Measurements from ENCODE around the gene NXPH2. TPM values are rescaled to one million over a fixed set of nuclear protein-coding genes. Genes with fewer than 3 reads are reported as not detected.

Gene NXPH2
- total RNA-seq, 1 experiment from 2014 or later = 3.2 TPM

DNA sequence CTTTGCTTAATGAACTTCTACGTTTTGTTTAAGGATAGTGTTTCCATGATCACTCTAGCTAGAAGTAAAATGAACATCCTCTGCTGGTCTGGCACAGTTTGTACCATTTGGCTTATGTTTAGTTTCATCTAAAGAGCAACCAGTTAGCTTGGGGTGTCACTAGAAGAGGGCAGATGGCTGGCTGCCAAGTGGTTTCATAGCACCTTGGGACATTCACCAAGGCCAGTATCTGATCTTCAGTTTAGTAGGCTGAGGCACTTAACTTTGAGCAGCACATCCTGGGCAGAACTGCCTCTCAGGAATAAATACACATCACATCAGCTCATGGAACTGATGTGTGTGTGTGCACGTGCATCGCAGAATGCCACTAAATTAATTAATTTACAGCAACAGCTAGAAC lies 68.4 kb downstream of the NXPH2 start:
- DNase-seq (ENCODE audit: low spot score) = no peak

DNA sequence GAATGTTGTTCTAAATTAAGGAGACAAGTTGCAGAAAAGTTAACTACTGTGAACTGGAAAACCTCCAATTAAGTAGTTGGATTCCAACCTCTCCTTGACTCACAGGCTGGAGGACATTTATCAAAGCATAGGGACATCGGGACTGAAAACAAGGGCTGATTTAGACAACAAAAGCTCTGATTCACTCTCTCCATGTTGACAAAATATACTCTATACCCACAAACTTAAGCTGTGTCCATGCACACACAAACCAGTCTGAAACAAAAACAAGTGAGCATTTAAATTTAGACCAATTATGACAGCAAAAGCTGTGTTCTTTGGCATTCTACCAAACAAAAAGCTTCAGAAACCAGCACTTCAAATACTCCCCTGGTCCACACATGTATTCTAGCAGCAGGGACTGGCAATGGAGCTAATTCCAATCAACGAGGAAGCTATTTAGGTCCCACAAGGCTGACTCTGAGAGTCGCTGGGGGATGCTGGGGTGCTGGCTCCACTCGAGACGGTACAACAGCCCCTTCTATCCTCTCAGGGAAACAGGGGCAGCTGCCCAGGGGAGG lies 71.4 kb downstream of the NXPH2 start:
- DNase-seq (ENCODE audit: low spot score) = peak; percentile 45

DNA sequence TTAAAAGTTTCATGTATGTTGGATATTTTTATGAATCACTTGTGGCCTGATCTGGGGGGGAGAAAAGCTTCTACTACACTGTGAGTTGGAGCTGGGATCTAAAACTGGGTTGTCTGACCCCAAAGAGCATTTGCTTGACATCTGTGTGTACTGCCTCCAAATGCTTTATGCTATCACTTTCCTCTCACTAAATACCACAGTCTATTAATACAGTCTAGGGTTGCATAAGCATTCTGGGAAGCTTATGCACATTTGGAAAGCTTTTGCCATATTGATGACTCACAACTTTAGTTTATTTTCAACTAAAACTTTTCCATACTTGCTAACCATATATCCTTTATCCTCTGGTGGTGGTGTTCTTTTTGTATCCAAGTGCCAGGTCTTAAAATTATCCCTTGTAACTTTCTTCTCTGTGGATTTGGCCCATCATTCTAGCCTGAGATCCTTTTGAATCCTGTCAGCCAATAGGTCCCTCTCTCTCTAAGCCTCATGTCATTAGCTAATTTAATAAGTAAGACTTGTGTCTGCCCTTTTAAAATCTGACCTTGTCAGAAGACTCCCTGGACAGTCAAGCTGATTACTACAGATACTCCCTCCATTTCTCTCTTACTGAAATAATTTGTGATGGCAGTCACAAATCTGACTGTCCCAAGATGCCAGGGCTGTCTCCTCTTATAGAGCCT lies 72.7 kb downstream of the NXPH2 start:
- peak; percentile 69 for DNase-seq (ENCODE audit: low spot score)

- DNase-seq (ENCODE audit: low spot score) = no peak
Observed at GRCh38 chr2:138703242-138703641, 76.9 kb downstream of the NXPH2 start.

DNA sequence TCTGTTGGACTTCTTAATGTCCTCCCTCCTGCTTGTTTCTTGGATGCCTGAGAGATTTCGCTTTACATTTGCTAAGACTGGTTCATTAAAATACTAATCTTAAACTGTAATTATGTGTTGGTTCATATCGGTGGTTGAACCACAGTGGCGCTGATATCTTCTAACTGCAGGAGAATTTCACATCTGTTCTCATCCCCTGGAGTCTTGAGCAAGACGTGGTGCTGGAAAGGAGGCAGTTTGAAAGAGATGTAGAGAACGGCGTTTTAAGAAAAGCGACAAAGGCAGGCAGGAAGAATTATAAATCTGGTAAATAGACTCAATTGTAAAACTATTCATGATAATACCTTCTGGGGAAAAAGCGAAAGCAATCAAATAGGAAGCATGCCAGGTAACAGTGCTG lies 79.5 kb downstream of the NXPH2 start:
- no peak for DNase-seq (ENCODE audit: low spot score)

DNA sequence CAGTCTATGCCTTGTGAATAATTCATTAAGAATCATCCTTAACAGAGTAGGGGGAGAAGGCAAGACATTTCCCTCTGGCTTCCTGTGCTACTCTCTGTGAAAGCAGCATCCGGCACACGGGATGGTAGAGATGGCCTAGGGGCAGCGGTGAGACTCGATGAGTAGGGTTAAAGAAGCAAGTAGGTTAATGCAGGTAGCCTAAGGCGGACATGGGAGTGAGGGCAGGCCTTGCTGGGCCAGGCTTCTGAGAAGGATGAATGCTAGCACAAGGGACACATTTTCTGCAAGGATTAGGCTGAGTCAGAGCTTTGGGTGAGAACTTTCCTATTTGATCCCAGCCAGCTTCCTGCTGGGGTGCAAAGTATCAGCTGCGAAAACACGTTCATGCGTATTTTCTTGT lies 80.8 kb downstream of the NXPH2 start:
- DNase-seq (ENCODE audit: low spot score) = no peak

- DNase-seq (ENCODE audit: low spot score) = no peak
Observed at GRCh38 chr2:138698428-138698827, 81.8 kb downstream of the NXPH2 start.

DNA sequence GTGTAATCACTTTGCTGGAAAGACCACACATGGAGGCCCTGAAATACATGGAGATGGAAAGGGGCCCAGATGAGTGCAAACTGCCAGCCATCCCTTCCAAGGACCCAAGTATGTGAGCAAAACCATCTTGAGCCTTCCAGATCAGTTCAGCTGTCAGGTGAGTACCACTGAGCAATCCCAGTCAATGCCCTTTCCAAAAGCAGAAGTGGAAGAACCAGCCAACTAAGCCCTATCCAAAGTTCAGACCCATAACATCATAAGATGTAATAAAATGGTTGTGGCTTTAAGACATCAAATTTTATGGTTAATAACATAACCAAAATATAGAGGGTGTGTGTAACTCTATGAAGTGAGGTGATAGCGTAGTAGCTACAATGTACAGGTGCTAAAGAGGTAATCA lies 88.5 kb downstream of the NXPH2 start:
- no peak for DNase-seq (ENCODE audit: low spot score)

DNA sequence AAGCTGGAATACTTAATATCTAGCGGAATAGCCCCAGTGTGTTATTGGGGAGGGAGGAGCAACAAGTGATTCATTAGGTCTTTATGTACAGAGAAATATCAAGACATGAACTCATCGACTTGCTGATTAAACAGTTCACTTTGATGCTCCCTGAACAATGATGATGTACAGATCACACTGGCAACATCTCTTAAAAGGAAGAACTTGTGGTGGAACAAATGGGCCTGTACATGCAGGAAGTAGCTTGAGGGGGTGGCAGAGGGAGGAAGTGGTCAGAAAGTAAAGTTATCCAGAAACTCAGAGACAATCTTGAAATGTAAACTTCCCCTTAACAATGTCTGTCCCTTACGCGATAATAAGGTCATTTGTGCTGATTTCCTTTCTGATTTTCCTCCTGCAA lies 90.5 kb downstream of the NXPH2 start:
- no peak for DNase-seq (ENCODE audit: low spot score)

GRCh38 chr2:138682163-138682562 lies 98.0 kb downstream of the NXPH2 start:
- no peak for DNase-seq (ENCODE audit: low spot score)

DNA sequence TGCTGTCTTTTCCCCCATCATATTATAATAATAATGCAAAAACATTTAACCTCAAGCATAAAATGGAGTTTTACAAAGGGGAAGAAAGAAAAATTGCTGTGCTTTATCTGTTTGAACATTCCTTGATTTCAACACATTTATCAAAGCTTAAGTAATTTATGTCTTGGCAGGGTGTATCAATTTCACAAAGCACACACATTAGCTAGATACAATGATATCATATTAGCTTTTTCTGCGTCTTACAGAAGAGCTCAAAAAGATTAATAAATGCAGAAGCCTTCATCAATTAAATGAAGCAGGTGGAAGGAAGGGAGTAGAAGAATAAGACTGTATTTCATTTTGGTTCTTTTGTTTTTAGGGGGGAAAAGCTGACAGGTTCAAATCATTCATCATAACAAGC lies 103.0 kb downstream of the NXPH2 start:
- DNase-seq (ENCODE audit: low spot score) = no peak

- no peak for DNase-seq (ENCODE audit: low spot score)
Observed at GRCh38 chr2:138676619-138677021, 103.6 kb downstream of the NXPH2 start.

- DNase-seq (ENCODE audit: low spot score) = no peak
Observed at GRCh38 chr2:138671566-138671965, 108.6 kb downstream of the NXPH2 start.

- no peak for DNase-seq (ENCODE audit: low spot score)
Observed at GRCh38 chr2:138670734-138671133, 109.5 kb downstream of the NXPH2 start.

DNA sequence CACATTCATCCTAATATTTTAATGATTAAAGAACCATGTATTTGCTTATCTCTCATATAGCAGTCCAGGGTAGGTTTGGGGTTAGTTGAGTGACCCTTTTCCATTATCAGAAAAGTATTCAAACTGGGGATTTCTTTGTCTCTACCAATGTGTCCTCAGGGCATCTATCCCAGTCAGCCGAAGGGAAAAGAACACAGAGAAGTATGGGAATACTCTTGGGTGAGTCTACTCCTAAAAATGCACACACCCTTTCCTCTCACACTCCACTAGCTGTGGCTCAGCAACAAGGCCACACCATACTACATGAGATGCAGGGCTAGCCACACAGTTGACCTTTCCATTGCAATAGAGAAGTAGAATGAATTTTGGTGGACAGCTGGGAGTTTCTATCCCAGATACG lies 114.3 kb downstream of the NXPH2 start:
- DNase-seq (ENCODE audit: low spot score) = no peak

- DNase-seq (ENCODE audit: low spot score) = no peak
Observed at GRCh38 chr2:138658187-138658894, 121.8 kb downstream of the NXPH2 start.

- DNase-seq (ENCODE audit: low spot score) = no peak
Observed at GRCh38 chr2:138654146-138654545, 126.0 kb downstream of the NXPH2 start.

GRCh38 chr2:138652378-138652777 lies 127.8 kb downstream of the NXPH2 start:
- no peak for DNase-seq (ENCODE audit: low spot score)

DNA sequence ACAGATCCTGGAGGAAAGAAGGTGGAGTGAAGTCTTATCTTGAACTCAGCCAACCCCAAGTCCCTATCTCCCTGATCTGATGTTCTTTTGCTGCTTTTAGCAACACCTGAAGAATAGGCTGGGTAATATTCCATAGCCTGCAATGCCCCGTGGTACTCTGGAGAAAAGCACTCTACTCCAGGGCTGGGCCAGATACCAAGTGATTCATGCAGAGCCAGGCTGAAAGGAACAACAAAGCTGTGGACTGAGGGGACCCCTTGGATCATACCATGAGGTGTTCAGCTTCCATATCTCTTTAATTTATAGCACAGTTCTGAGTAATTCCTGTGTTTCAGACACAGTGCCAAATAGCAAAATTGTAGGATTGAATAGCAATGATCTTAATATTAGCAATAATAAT lies 130.6 kb downstream of the NXPH2 start:
- no peak for DNase-seq (ENCODE audit: low spot score)

GRCh38 chr2:138648606-138649005 lies 131.6 kb downstream of the NXPH2 start:
- DNase-seq (ENCODE audit: low spot score) = no peak

- DNase-seq (ENCODE audit: low spot score) = peak; percentile 21
Observed at GRCh38 chr2:138644776-138645175, 135.4 kb downstream of the NXPH2 start.

GRCh38 chr2:138640921-138641676 lies 139.1 kb downstream of the NXPH2 start:
- DNase-seq (ENCODE audit: low spot score) = no peak

- DNase-seq (ENCODE audit: low spot score) = no peak
Observed at GRCh38 chr2:138637686-138638085, 142.5 kb downstream of the NXPH2 start.
